ENCODE results near the gene CCDC174.
"Not testable (repeated sequence)": the region's sequence is repeated elsewhere in the genome, so short reads cannot be mapped to it uniquely, and the experiment has no call there.

Gene CCDC174

GRCh38 chr3:14627815-14628214 is 23.7 kb upstream of the CCDC174 start:
- no peak for DNase-seq (ENCODE audit: low spot score)

- DNase-seq (ENCODE audit: low spot score): no peak
Observed at GRCh38 chr3:14628406-14628805, 23.2 kb upstream of the CCDC174 start.

GRCh38 chr3:14630404-14631100 is 21.0 kb upstream of the CCDC174 start:
- no peak for DNase-seq (ENCODE audit: low spot score)

GRCh38 chr3:14631101-14631497 is 20.5 kb upstream of the CCDC174 start:
- no peak for DNase-seq (ENCODE audit: low spot score)

- no peak for DNase-seq (ENCODE audit: low spot score)
Observed at GRCh38 chr3:14631687-14632441, 19.7 kb upstream of the CCDC174 start.

- DNase-seq (ENCODE audit: low spot score): no peak
Observed at GRCh38 chr3:14632442-14632930, 19.1 kb upstream of the CCDC174 start.

GRCh38 chr3:14633417-14633816 is 18.1 kb upstream of the CCDC174 start:
- no peak for DNase-seq (ENCODE audit: low spot score)

- DNase-seq (ENCODE audit: low spot score): peak; percentile 72
Observed at GRCh38 chr3:14633819-14634424, 17.6 kb upstream of the CCDC174 start.

- no peak for DNase-seq (ENCODE audit: low spot score)
Observed at GRCh38 chr3:14634763-14635400, 16.7 kb upstream of the CCDC174 start.

- DNase-seq (ENCODE audit: low spot score): no peak
Observed at GRCh38 chr3:14636496-14637087, 15.0 kb upstream of the CCDC174 start.

- no peak for DNase-seq (ENCODE audit: low spot score)
Observed at GRCh38 chr3:14640157-14640562, 11.4 kb upstream of the CCDC174 start.

GRCh38 chr3:14640734-14641133 is 10.8 kb upstream of the CCDC174 start:
- no peak for DNase-seq (ENCODE audit: low spot score)

GRCh38 chr3:14641346-14641745 is 10.2 kb upstream of the CCDC174 start:
- DNase-seq (ENCODE audit: low spot score): no peak

- DNase-seq (ENCODE audit: low spot score): no peak
Observed at GRCh38 chr3:14645453-14645852, 6.1 kb upstream of the CCDC174 start.

- DNase-seq (ENCODE audit: low spot score): no peak
Observed at GRCh38 chr3:14646131-14646573, 5.4 kb upstream of the CCDC174 start.

- no peak for DNase-seq (ENCODE audit: low spot score)
Observed at GRCh38 chr3:14646589-14647413, 4.8 kb upstream of the CCDC174 start.

- no peak for DNase-seq (ENCODE audit: low spot score)
Observed at GRCh38 chr3:14647976-14648955, 3.3 kb upstream of the CCDC174 start.

GRCh38 chr3:14649466-14649865 is 2.1 kb upstream of the CCDC174 start:
- no peak for DNase-seq (ENCODE audit: low spot score)

GRCh38 chr3:14650193-14650592 is 1.4 kb upstream of the CCDC174 start:
- no peak for DNase-seq (ENCODE audit: low spot score)

- DNase-seq (ENCODE audit: low spot score): not testable (repeated sequence)
Observed at GRCh38 chr3:14652360-14652907, 872 bp downstream of the CCDC174 start.

Measured in D341Med (cell line).